ENCODE measurements around the gene IQCK.

IQCK gene

DNA sequence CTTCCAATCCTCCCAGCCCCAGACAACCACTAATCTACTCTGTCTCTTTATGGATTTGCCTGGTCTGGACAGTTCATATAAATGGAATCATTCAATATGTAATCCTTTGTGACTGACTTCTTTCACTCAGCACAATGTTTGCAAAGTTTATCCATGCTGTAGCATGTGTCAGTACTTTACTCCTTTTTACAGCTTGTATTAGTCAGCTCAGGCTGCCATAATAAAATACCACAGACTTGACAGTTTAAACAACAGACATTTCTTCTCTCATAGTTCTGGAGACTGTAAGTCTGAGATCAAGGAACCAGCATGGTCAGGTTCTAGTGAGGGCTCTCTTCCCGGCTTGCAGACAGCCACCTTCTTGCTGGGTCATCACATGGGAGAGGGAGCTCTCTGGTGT, 125.3 kb downstream of the IQCK start:
- no peaks in the 10 kb centered on the region for H3K4me1 ChIP-seq (ENCODE audit: control insufficient read depth, low read length)
- no peaks in the 10 kb centered on the region for H3K79me2 ChIP-seq (ENCODE audit: control insufficient read depth, low read length)
- H3K36me3 ChIP-seq (ENCODE audit: control insufficient read depth, low read length): no peaks in the 10 kb centered on the region
- H3K27ac ChIP-seq (ENCODE audit: low read depth, low read length): no peak overlapping the region
- no peaks in the 10 kb centered on the region for H3K9me2 ChIP-seq (replicated peaks; ENCODE audit: control insufficient read depth, low read length)
- no peak for TF ChIP-seq CTCF (IDR thresholded peaks at IDR 0.05; ENCODE audit: low read depth, low read length, poor library complexity, severe bottlenecking)
- no peak for TF ChIP-seq EZH2phosphoT487 (IDR thresholded peaks at IDR 0.05; ENCODE audit: borderline replicate concordance, low read length)
- H3K4me2 ChIP-seq (ENCODE audit: low read length): no peak overlapping the region
- H4K20me1 ChIP-seq (ENCODE audit: control insufficient read depth, insufficient read depth, low read depth, low read length): no peaks in the 10 kb centered on the region
- no peaks in the 10 kb centered on the region for H3K9me3 ChIP-seq (ENCODE audit: control insufficient read depth, insufficient read depth, low read length)
- H3K27me3 ChIP-seq (ENCODE audit: control insufficient read depth, low read length): peaks cover 10% of the 10 kb centered on the region; the same call in 1 of the 2 replicates
- no peaks in the 10 kb centered on the region for H3F3A ChIP-seq (ENCODE audit: control insufficient read depth, insufficient read depth)
- no peak overlapping the region for H3K4me3 ChIP-seq (ENCODE audit: low read length)

DNA sequence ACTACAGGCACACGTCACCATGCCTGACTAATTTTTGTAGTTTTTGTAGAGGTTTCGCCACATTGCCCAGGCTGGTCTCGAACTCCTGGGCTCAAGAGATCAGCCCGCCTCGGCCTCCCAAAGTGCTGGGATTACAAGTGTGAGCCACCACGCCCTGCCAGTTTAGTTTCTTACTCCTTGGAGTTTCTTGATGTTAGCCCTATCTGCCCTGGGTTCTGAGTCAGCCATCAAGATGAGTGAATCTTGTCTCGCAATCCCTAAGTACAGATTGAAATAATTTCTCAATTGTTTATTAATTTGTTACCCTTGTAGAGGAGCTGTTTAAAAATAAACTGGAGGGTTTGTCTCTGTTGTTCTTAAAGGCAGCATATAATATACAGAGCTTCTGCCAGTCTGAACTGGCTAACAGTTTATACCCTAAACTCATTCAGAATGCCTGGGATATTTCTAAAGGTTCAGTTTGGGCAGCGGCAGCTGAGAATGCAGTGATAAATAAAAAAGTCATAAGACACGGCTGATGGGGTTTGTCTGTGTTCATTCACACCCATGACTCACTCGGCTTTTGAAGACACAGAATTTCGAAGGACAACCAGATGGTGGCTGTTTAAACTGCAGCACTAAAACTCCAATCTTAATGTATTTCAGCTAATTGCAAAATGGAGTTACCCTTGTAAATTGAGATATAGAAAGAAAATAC, 127.0 kb downstream of the IQCK start:
- Histone ChIP-seq H4K20me1 (ENCODE audit: control insufficient read depth, insufficient read depth, low read depth, low read length) (no peaks in the 10 kb centered on the region), H3K79me2 (ENCODE audit: control insufficient read depth, low read length) (no peaks in the 10 kb centered on the region), H3K4me2 (ENCODE audit: low read length) (no peak overlapping the region), H3K9me3 (ENCODE audit: control insufficient read depth, insufficient read depth, low read length) (no peaks in the 10 kb centered on the region), H3K27me3 (ENCODE audit: control insufficient read depth, low read length) (peaks cover 13% of the 10 kb centered on the region; the same call in 1 of the 2 replicates), H3K9me2 (replicated peaks; ENCODE audit: control insufficient read depth, low read length) (no peaks in the 10 kb centered on the region), H3K36me3 (ENCODE audit: control insufficient read depth, low read length) (no peaks in the 10 kb centered on the region), H3K4me3 (ENCODE audit: low read length) (no peak overlapping the region), H3K4me1 (ENCODE audit: control insufficient read depth, low read length) (no peaks in the 10 kb centered on the region), H3K27ac (ENCODE audit: low read depth, low read length) (no peak overlapping the region), H3F3A (ENCODE audit: control insufficient read depth, insufficient read depth) (no peaks in the 10 kb centered on the region)
- TF ChIP-seq EZH2phosphoT487 (IDR thresholded peaks at IDR 0.05; ENCODE audit: borderline replicate concordance, low read length): no peak
- TF ChIP-seq CTCF (IDR thresholded peaks at IDR 0.05; ENCODE audit: low read depth, low read length, poor library complexity, severe bottlenecking): no peak

- TF ChIP-seq CTCF (IDR thresholded peaks at IDR 0.05; ENCODE audit: low read depth, low read length, poor library complexity, severe bottlenecking) (no peak), EZH2phosphoT487 (IDR thresholded peaks at IDR 0.05; ENCODE audit: borderline replicate concordance, low read length) (no peak)
- peaks cover 13% of the 10 kb centered on the region; the same call in 1 of the 2 replicates for H3K27me3 ChIP-seq (ENCODE audit: control insufficient read depth, low read length)
These were observed 128.4 kb downstream of the IQCK start for GRCh38 chr16:19846436-19846835.

More at GRCh38 chr16:19846436-19846835, 128.4 kb downstream of the IQCK start:
- no peaks in the 10 kb centered on the region for H3F3A ChIP-seq (ENCODE audit: control insufficient read depth, insufficient read depth)
- no peaks in the 10 kb centered on the region for H3K9me2 ChIP-seq (replicated peaks; ENCODE audit: control insufficient read depth, low read length)
- H3K36me3 ChIP-seq (ENCODE audit: control insufficient read depth, low read length): no peaks in the 10 kb centered on the region
- H3K4me1 ChIP-seq (ENCODE audit: control insufficient read depth, low read length): no peaks in the 10 kb centered on the region
- no peak overlapping the region for H3K4me2 ChIP-seq (ENCODE audit: low read length)
- no peaks in the 10 kb centered on the region for H4K20me1 ChIP-seq (ENCODE audit: control insufficient read depth, insufficient read depth, low read depth, low read length)
- H3K9me3 ChIP-seq (ENCODE audit: control insufficient read depth, insufficient read depth, low read length): no peaks in the 10 kb centered on the region
- no peak overlapping the region for H3K4me3 ChIP-seq (ENCODE audit: low read length)
- H3K27ac ChIP-seq (ENCODE audit: low read depth, low read length): no peak overlapping the region
- H3K79me2 ChIP-seq (ENCODE audit: control insufficient read depth, low read length): no peaks in the 10 kb centered on the region

Data from DOHH2 (cell line).